Panc1 (cell line): Measurements from ENCODE around the gene CPSF4. TPM values are rescaled to one million over a fixed set of nuclear protein-coding genes. Genes with fewer than 3 reads are reported as not detected.
A peak's percentile ranks its signal among the peaks of the same experiment; 100 is the strongest.

Experiments used
- ATAC-seq: fragments of 200-7000 bp; cut with Tn5 transposase; 2 replicates; pipeline ENCODE4 v1.9.1; 2020; ENCODE audit warnings: mild to moderate bottlenecking, moderate library complexity
- BruUV-seq: library from RNA; stranded (reverse); fragments of 400-500 nt; replicated peaks from 2 replicates; lab custom pipeline; 2021; lab: Mats Ljungman, UMichigan
- CTCF ChIA-PET: fragments of 300-600 bp; sonication (Branson Sonifier 250); formaldehyde crosslinking; loops from one replicate; lab custom pipeline; 2022; ENCODE audit warnings: antibody characterized with exemption; lab: Charles Lee
- POLR2A ChIA-PET: fragments of 300-600 bp; sonication (Branson Sonifier 250); formaldehyde crosslinking; loops from one replicate; lab custom pipeline; 2022; ENCODE audit warnings: antibody characterized with exemption; lab: Charles Lee
- DNase-seq: peaks from one replicate; pipeline ENCODE4 v3.0.0-alpha.2; 2010; ENCODE audit warnings: low read depth, low spot score
- H3K27ac ChIP-seq: 2 replicates; pipeline ENCODE4 v1.5.1; 2011; ENCODE audit warnings: mild to moderate bottlenecking, low read length, inconsistent platforms
- H3K27me3 ChIP-seq: fragments of 200-500 bp; sonication (Bioruptor generic); 2 replicates; pipeline ENCODE4 v1.6.0; 2014; ENCODE audit warnings: low read length, inconsistent platforms; ENCODE audit not compliant: control insufficient read depth, insufficient read depth
- H3K36me3 ChIP-seq: fragments of 200-500 bp; sonication (Bioruptor generic); 2 replicates; pipeline ENCODE4 v1.5.1; 2014; ENCODE audit warnings: inconsistent platforms, mild to moderate bottlenecking, low read length, moderate library complexity; ENCODE audit not compliant: control insufficient read depth, insufficient read depth
- H3K4me1 ChIP-seq: 2 replicates; pipeline ENCODE4 v1.5.1; 2011; ENCODE audit warnings: inconsistent platforms, mild to moderate bottlenecking, low read length, moderate library complexity; ENCODE audit not compliant: control insufficient read depth, insufficient read depth
- H3K4me3 ChIP-seq, 2 experiments: 2 replicates each; pipeline ENCODE4 v1.5.1; 2011 to 2012; ENCODE audit warnings: low read depth in 2 of 2, low read length in 2 of 2, mild to moderate bottlenecking in 2 of 2, inconsistent platforms in 1 of 2, moderate library complexity in 1 of 2
- H3K9me3 ChIP-seq: fragments of 200-500 bp; sonication (Bioruptor generic); 2 replicates; pipeline ENCODE4 v1.5.1; 2014; ENCODE audit warnings: low read depth, mild to moderate bottlenecking, inconsistent platforms, low read length, moderate library complexity; ENCODE audit not compliant: control insufficient read depth, insufficient read depth
- CTCF ChIP-seq: fragments of 450-650 bp; IDR thresholded peaks from 2 replicates; pipeline ENCODE4 v1.5.1; 2017; ENCODE audit warnings: mild to moderate bottlenecking
- POLR2AphosphoS5 ChIP-seq: IDR thresholded peaks from 2 replicates; pipeline ENCODE4 v1.6.1; 2012; ENCODE audit warnings: mild to moderate bottlenecking, low read depth, low read length, moderate library complexity
- SIN3A ChIP-seq: IDR thresholded peaks from 2 replicates; pipeline ENCODE4 v1.6.1; 2012; ENCODE audit warnings: low read depth, mild to moderate bottlenecking, low read length, moderate library complexity, borderline replicate concordance; ENCODE audit not compliant: insufficient read depth
- TCF7L2 ChIP-seq: IDR thresholded peaks from 2 replicates; pipeline ENCODE4 v1.6.1; 2011; ENCODE audit warnings: mild to moderate bottlenecking, low read depth, low read length, inconsistent platforms
- in situ Hi-C: cut with HindIII; loops from 2 replicates; pipeline ENCODE4 v1.10.0; 2016; ENCODE audit warnings: low sequenced_read_pairs, low pct_unique_long_range_greater_than_20kb
- intact Hi-C: fragments of 100-400 bp; cut with micrococcal nuclease; formaldehyde crosslinking; loops from one replicate; pipeline ENCODE4 v1.10.0; 2022; ENCODE audit not compliant: unreplicated experiment
- total RNA-seq: library from RNA; stranded (reverse); gene quantifications from one replicate; pipeline ENCODE4 v1.2.1, GENCODE V29; 2021; ENCODE audit not compliant: unreplicated experiment
- TF ChIP-seq, protein P1 (sequence below), 2 experiments: IDR thresholded peaks; 2 replicates each; pipeline ENCODE4 v1.6.1; 2011 to 2012; ENCODE audit warnings: low read depth in 2 of 2, control low read depth in 1 of 2, low read length in 1 of 2, mild to moderate bottlenecking in 1 of 2, moderate library complexity in 1 of 2; ENCODE audit not compliant: insufficient read depth in 1 of 2

CPSF4 gene
- total RNA-seq, 1 experiment from 2014 or later: 57.0 TPM

DNA sequence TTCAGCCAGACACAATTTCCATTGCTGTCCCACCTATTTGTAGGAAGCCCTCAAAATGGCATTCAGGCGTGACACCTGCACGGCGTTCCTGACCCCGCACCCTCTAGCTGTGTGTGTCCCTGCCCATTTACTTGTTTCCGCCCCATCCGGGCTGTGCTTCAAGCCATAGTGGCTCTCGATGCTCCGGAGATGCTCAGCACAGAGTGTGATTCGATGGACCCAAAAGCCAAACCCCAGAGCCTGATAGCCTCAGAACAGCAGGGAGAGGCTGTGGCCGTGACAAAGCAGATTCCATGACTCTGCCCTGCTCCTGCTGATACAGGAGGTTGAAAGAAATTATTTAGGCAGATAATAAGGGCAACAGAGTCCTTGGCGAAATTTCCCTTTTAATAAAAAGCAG is 16.6 kb upstream of the CPSF4 start:
- DNase-seq (no peak), ATAC-seq (no peak)
- no TSS peak for BruUV-seq
- ChIA-PET POLR2A (no interaction called here), CTCF (no interaction called here)
- no peaks in the 10 kb centered on the region for H3K4me1 ChIP-seq
- H3K36me3 ChIP-seq: peaks cover 7% of the 10 kb centered on the region
- H3K27me3 ChIP-seq: no peaks in the 10 kb centered on the region
- H3K27ac ChIP-seq: no peak overlapping the region
- no peaks in the 10 kb centered on the region for H3K9me3 ChIP-seq
- intact Hi-C loops: no loop called here
- H3K4me3 ChIP-seq: no peak overlapping the region
- TF ChIP-seq SIN3A: no peak
- TF ChIP-seq, protein P1, sequence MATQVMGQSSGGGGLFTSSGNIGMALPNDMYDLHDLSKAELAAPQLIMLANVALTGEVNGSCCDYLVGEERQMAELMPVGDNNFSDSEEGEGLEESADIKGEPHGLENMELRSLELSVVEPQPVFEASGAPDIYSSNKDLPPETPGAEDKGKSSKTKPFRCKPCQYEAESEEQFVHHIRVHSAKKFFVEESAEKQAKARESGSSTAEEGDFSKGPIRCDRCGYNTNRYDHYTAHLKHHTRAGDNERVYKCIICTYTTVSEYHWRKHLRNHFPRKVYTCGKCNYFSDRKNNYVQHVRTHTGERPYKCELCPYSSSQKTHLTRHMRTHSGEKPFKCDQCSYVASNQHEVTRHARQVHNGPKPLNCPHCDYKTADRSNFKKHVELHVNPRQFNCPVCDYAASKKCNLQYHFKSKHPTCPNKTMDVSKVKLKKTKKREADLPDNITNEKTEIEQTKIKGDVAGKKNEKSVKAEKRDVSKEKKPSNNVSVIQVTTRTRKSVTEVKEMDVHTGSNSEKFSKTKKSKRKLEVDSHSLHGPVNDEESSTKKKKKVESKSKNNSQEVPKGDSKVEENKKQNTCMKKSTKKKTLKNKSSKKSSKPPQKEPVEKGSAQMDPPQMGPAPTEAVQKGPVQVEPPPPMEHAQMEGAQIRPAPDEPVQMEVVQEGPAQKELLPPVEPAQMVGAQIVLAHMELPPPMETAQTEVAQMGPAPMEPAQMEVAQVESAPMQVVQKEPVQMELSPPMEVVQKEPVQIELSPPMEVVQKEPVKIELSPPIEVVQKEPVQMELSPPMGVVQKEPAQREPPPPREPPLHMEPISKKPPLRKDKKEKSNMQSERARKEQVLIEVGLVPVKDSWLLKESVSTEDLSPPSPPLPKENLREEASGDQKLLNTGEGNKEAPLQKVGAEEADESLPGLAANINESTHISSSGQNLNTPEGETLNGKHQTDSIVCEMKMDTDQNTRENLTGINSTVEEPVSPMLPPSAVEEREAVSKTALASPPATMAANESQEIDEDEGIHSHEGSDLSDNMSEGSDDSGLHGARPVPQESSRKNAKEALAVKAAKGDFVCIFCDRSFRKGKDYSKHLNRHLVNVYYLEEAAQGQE (IDR thresholded peaks at IDR 0.05; ENCODE audit: insufficient read depth in 1 of 2, low read depth in 2 of 2, low read length in 1 of 2): no peak
- no peak for TF ChIP-seq POLR2AphosphoS5
- no peak for TF ChIP-seq TCF7L2
- TF ChIP-seq CTCF: no peak
- in situ Hi-C loops: no loop called here

- Histone ChIP-seq H3K4me1 (no peaks in the 10 kb centered on the region), H3K4me3 (no peak overlapping the region), H3K27ac (no peak overlapping the region), H3K27me3 (no peaks in the 10 kb centered on the region), H3K9me3 (no peaks in the 10 kb centered on the region), H3K36me3 (peaks cover 4% of the 10 kb centered on the region)
- TF ChIP-seq TCF7L2 (no peak), POLR2AphosphoS5 (no peak), CTCF (no peak), SIN3A (no peak)
- TF ChIP-seq, protein P1 (IDR thresholded peaks at IDR 0.05; ENCODE audit: insufficient read depth in 1 of 2, low read depth in 2 of 2, low read length in 1 of 2): no peak
- TSS peak; percentile 55 for BruUV-seq
- ATAC-seq (no peak), DNase-seq (no peak)
- POLR2A ChIA-PET: no interaction called here
- CTCF ChIA-PET: no interaction called here
- in situ Hi-C loops (no loop called here), intact Hi-C loops (no loop called here)
Observed at GRCh38 chr7:99422625-99423024, 16.1 kb upstream of the CPSF4 start.
